GM18867 (cell line): Measurements from ENCODE around the gene POU2AF3.
"Not testable (repeated sequence)": the region's sequence is repeated elsewhere in the genome, so short reads cannot be mapped to it uniquely, and the experiment has no call there.

Source experiments
- ATAC-seq: cut with Tn5 transposase; IDR thresholded peaks from one replicate; pipeline ENCODE4 v1.9.1; 2021; ENCODE audit warnings: mild to moderate bottlenecking, moderate library complexity; ENCODE audit not compliant: unreplicated experiment

POU2AF3 gene

DNA sequence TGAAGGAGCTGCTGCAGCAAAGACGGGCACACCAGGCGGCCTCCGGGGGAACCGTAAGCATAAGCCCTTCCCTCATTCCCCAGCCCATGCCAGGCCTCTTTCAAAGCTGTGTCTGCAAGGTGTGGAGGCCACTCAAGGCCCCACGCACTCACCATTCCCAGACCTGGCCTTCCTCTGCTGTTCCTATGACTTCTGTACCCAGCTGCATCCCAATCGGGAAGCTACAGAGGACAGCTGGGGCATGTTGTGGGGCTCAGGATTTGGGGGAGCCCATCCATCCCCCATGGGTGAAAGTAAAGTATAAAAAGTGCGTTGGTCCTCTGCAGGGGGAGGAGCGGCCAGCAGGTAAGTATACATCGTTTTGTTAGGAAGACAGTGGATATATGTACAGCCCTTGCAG lies 2.2 kb downstream of the POU2AF3 start:
- no peak for ATAC-seq

DNA sequence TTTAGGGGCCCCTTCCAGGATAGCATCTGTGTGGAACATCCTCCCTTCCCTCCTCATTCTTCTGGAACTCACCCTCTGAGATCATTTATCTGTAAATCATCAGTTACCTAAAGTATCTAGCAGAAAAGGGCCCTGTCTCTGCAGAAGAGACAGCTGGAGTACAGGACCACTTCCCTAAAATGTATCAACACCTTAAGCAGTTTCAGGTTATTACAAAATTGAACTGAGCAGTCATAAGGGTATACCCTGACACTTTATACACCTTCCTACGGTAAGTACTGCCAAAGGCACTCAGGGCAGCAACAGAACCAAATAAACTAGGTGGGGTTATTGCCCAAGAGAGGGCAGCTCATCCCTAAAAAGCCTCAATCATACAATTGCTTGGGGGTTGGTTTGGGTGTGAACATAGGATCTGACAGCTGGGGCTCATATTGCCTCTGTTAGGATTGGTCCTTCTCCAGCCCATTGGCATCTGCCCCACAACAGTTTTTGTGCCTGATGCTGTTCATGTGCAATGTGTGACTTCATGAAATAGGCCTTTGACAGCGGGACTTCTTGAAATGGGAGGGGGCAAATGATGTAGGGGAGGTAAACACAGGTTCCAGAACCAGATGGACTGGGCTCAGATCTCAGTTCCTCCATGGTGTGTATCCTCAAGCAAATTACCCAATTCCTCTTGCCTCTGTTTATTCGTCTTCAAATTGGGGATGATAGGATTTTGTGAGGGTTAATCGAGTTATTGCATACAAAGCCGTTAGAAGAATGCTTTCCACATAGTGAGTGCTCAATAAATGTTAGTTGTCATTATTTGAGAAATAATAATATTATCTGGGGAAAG lies 2.9 kb downstream of the POU2AF3 start:
- ATAC-seq = no peak

DNA sequence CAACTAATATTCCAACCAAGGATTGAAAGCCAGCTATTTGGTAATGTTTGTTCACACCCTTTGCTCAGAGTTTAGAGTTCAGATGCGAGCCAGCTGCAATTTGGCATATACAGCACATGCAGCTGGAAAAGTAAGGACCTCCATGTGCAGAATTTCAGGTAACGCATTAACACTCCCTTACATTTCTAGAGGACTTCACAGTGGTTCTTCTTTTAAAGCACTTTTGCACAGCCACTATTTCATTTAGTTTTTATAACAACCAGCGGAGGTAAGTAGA lies 3.4 kb downstream of the POU2AF3 start:
- ATAC-seq = no peak

DNA sequence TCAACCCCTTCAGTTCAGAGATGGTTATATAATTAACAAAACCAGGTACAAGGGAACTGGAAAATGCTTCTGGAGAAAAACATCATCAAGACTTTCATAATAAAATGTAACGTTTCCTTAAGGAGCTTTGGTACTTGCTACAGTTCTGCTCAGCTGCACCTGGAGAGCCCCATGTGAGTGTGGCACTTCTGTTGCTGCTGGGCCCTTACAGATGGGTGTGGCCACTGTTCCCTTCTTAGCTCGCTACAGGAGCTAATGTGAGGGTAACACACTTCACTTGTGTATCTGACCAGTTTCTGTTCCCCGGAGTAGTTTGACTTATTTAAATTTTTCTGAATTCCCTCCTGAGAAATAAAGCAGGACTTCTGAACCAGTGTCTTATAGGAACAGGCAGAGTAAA lies 4.0 kb downstream of the POU2AF3 start:
- ATAC-seq = no peak

- ATAC-seq = no peak
Observed at GRCh38 chr11:111303461-111303860, 5.1 kb downstream of the POU2AF3 start.

DNA sequence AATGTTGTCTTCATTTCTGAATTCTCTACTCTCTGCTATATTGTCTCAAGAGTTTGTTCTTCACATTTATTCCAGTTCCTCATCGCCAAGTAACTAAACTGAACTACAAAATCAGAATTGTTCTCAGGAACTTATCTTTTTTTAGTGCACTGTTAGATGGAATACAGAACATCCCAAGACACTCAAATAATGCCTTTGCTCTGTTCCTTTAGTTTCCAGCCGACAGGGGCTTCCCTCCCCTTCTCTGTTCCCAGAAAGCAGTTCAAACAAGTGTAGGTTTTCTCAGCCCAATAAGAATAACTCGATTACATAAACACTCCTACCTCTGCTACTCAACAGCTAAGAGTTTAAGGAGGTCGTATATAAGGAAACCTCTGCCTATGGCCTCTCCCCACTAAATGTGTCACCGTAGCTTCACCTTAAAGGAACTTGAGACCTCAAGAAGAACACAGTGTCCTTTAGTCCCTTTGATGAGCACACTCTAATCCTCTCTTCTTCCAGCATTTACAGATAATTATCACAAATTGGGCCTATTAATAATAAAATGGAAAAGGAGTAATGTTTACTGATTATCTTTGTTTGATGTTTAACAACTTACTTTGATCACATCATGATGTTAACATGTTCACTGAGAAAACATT lies 6.9 kb downstream of the POU2AF3 start:
- no peak for ATAC-seq

DNA sequence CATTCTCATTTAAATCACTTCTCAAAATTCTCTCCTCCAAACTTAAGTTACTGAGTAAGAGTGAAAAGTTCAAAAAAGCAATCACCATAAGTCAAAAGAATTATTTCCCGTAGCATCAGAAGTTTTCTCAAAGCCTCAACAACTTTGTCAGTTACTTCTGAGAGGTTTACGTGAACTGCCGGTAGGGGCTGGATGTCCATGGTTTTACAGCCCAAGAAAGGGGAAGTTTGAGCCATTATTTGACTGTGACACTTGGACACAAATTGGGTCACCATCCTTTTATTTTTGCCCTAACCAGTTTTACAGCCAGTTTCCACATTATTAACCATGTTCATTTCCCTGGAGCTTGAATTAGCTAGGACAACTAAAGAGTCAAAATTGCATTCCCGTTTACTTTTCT lies 7.5 kb downstream of the POU2AF3 start:
- no peak for ATAC-seq

- no peak for ATAC-seq
Observed at GRCh38 chr11:111306321-111306720, 8.0 kb downstream of the POU2AF3 start.

- ATAC-seq = no peak
Observed at GRCh38 chr11:111307472-111308108, 9.2 kb downstream of the POU2AF3 start.

DNA sequence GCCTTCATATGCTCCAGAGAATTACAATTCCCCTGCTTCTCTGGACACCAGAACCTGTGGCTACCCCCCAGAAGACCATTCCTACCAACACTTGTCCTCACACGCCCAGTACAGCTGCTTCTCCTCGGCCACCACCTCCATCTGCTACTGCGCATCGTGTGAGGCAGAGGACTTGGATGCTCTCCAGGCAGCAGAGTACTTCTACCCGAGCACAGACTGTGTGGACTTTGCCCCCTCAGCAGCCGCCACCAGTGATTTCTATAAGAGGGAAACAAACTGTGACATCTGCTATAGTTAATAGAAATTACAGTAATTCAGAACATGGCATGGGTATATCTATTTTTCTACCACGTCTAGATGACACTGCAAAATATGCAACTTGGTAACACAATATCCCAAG lies 9.8 kb downstream of the POU2AF3 start:
- no peak for ATAC-seq

DNA sequence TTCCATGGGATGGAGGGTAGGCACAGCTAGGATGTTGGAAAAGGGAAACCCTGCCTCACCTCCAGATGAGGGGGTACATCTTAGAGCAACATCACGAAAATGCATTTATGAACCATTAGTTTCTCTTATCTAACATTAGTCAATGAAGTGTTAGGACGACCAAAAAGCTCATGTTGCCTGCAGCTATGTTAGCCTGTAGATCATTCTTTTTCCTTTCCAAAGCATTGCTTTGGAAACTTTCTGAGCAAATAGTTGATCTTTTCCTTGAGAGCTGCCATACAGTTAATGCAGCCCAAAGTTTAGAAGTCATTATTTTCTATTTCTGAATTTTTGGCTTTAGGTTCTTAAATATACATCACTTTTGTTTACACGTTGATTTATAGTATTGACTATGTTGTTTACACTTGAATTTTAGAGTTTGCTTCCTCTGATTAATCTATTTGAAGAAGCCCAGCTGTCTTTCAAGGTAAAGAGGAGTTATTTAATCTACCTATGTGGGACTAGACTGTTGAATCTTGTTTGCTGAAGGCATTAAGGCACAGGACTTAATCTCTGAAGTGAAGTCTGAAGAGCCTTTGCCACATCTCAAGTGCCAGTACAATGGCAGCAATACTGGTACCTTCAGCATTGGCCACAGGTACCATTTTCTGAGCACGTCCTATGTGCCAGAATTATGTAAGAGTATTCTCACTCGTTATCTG lies 11.0 kb downstream of the POU2AF3 start:
- ATAC-seq = no peak

GRCh38 chr11:111310088-111310487 lies 11.7 kb downstream of the POU2AF3 start:
- no peak for ATAC-seq

DNA sequence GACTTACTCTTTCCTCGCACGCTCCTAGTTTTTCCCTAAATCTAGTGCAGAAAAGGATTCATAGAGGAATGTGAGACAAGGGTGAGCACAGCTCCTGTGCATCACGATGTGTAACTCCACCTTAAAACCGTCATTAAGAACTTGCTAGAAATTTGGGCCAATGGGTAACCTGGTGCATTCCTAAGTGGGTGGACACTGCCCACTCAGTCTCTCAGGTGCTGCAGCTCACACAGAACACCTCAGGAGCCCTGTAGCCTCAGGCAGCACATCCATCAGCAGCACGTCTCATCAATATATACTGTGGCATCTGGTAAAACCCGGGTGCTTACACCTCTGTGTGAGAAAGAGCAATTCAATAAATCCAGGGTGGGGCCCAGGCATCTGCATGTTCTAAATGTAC lies 12.4 kb downstream of the POU2AF3 start:
- ATAC-seq = no peak

- ATAC-seq = no peak
Observed at GRCh38 chr11:111312076-111312475, 13.7 kb downstream of the POU2AF3 start.

- no peak for ATAC-seq
Observed at GRCh38 chr11:111319296-111319695, 20.9 kb downstream of the POU2AF3 start.

DNA sequence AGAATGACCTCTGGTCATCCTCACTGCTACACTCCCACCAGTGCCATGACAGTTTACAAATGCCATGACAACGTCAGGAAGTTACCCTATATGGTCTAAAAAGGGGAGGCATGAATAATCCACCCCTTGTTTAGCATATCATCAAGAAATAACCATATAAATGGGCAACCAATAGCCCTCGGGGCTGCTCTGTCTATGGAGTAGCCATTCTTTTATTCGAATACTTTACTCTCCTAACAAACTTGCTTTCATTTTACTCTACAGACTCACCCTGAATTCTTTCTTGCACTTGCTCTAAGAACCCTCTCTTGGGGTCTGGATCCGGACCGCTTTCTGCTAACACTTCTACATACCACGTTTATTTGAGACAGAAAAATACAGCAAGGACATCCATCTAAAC lies 21.9 kb downstream of the POU2AF3 start:
- ATAC-seq = not testable (repeated sequence)

GRCh38 chr11:111320728-111321568 lies 22.6 kb downstream of the POU2AF3 start:
- ATAC-seq = no peak

GRCh38 chr11:111322534-111322933 lies 24.2 kb downstream of the POU2AF3 start:
- no peak for ATAC-seq

GRCh38 chr11:111324277-111324720 lies 26.0 kb downstream of the POU2AF3 start:
- ATAC-seq = no peak

DNA sequence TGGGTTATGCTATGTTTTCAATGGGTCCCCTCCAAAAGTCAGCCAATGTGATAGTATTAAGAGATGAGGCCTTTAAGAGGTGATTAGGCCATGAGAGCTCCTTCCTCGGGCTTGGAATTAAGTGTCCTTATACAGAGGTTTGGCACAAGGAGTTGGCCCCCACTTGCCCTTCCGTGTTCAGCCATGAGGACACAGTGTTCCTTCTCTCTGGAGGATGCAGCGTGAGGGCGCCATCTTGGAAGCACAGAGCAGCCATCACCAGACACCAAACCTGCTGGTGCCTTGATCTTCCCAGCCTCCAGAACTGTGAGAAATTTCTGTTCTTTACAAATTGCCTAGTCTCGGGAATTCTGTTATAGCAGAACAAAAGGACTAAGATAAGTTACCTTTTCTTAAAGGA lies 26.9 kb downstream of the POU2AF3 start:
- ATAC-seq = no peak

DNA sequence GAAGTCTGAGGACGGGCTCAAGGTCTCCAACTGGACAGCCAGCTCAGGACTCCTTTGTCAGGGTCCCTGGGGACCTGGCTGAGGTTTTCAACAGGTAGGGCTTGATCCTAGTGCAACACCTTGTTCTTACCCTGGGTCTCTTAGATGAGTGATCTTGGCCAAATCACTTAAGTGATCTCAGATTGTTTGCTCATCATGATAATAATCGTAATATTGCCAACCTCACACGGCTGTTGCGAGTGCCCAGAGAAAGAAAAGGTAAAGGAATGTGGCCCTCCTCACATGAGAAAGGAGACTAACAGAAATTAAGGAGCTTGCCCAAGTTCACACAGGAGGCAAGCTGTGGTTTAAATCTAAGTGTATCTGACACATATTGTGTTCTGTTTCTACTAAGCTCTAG lies 28.5 kb downstream of the POU2AF3 start:
- no peak for ATAC-seq
